ENCODE data around the gene EME2. TPM values are rescaled to one million over a fixed set of nuclear protein-coding genes. Genes with fewer than 3 reads are reported as not detected.

EME2 gene
- total RNA-seq, 1 experiment from 2014 or later: 24.2 TPM

- H2AFZ ChIP-seq: no peak overlapping the region
- CTCF ChIA-PET: no interaction called here
- 0 out of 2 replicates have a peak, but pooled peaks cover 11% of the 10 kb centered on the region for H3K36me3 ChIP-seq (ENCODE audit: low read depth)
Observed at GRCh38 chr16:1776991-1777374, 4.4 kb downstream of the EME2 start.

GRCh38 chr16:1777375-1778199, 5.0 kb downstream of the EME2 start:
- BruUV-seq (replicated peaks): no TSS peak
- Histone ChIP-seq H3K9me2 (ENCODE audit: insufficient read depth) (no peaks in the 10 kb centered on the region), H3K36me3 (ENCODE audit: low read depth) (0 out of 2 replicates have a peak, but pooled peaks cover 8% of the 10 kb centered on the region)

More at GRCh38 chr16:1776991-1777374, 4.4 kb downstream of the EME2 start:
- no TSS peak for BruUV-seq (replicated peaks)
- no peak for TF ChIP-seq EZH2 (IDR thresholded peaks at IDR 0.05; ENCODE audit: low read depth)
- no peak for TF ChIP-seq CTCF (conservative IDR thresholded peaks at IDR 0.05)
- POLR2A ChIA-PET (ENCODE audit: unreplicated experiment): no interaction called here
- Histone ChIP-seq H3K27ac (no peak overlapping the region), H3K9me3 (ENCODE audit: insufficient read depth, low read depth) (no peaks in the 10 kb centered on the region), H3K9me2 (ENCODE audit: insufficient read depth) (no peaks in the 10 kb centered on the region), H3K27me3 (ENCODE audit: insufficient read depth, low read depth) (no peaks in the 10 kb centered on the region), H3K4me1 (replicated peaks; ENCODE audit: insufficient read depth) (peaks cover 18% of the 10 kb centered on the region), H3K4me3 (no peak overlapping the region), H3K79me2 (ENCODE audit: low read depth) (peaks cover 51% of the 10 kb centered on the region), H3F3A (ENCODE audit: insufficient read depth, low read depth) (peaks cover 46% of the 10 kb centered on the region), H3K4me2 (no peak overlapping the region), H4K20me1 (ENCODE audit: insufficient read depth) (peaks cover 49% of the 10 kb centered on the region)
- DNase-seq: no peak
- intact Hi-C loops (cut with micrococcal nuclease; ENCODE audit: unreplicated experiment): no loop called here

GRCh38 chr16:1778200-1779179, 5.9 kb downstream of the EME2 start:
- DNase-seq: no peak
- Histone ChIP-seq H3K9me3 (ENCODE audit: insufficient read depth, low read depth) (no peaks in the 10 kb centered on the region), H3K79me2 (ENCODE audit: low read depth) (peaks cover 47% of the 10 kb centered on the region), H3K4me3 (no peak overlapping the region), H3K27ac (no peak overlapping the region), H3K9me2 (ENCODE audit: insufficient read depth) (no peaks in the 10 kb centered on the region), H4K20me1 (ENCODE audit: insufficient read depth) (peaks cover 49% of the 10 kb centered on the region), H3K4me1 (replicated peaks; ENCODE audit: insufficient read depth) (peaks cover 18% of the 10 kb centered on the region), H3K36me3 (ENCODE audit: low read depth) (0 out of 2 replicates have a peak, but pooled peaks cover 8% of the 10 kb centered on the region), H3F3A (ENCODE audit: insufficient read depth, low read depth) (peaks cover 41% of the 10 kb centered on the region), H2AFZ (no peak overlapping the region), H3K27me3 (ENCODE audit: insufficient read depth, low read depth) (no peaks in the 10 kb centered on the region), H3K4me2 (no peak overlapping the region)
- ChIA-PET CTCF (interaction anchor here (0.5 kb wide), 1 partner anchor 151 kb away, joined by 4 read pairs; no protein-coding TSS in a partner anchor), POLR2A (ENCODE audit: unreplicated experiment) (interaction anchor here (0.6 kb wide), 1 partner anchor 481 kb away, joined by 5 read pairs; no protein-coding TSS in a partner anchor)
- TF ChIP-seq CTCF (conservative IDR thresholded peaks at IDR 0.05) (no peak), EZH2 (IDR thresholded peaks at IDR 0.05; ENCODE audit: low read depth) (no peak)
- BruUV-seq (replicated peaks): no TSS peak
- intact Hi-C loops (cut with micrococcal nuclease; ENCODE audit: unreplicated experiment): no loop called here

More at GRCh38 chr16:1777375-1778199, 5.0 kb downstream of the EME2 start:
- no peak for TF ChIP-seq EZH2 (IDR thresholded peaks at IDR 0.05; ENCODE audit: low read depth)
- Histone ChIP-seq H3K79me2 (ENCODE audit: low read depth) (peaks cover 45% of the 10 kb centered on the region), H4K20me1 (ENCODE audit: insufficient read depth) (peaks cover 49% of the 10 kb centered on the region), H3K4me1 (replicated peaks; ENCODE audit: insufficient read depth) (peaks cover 18% of the 10 kb centered on the region), H3F3A (ENCODE audit: insufficient read depth, low read depth) (peaks cover 41% of the 10 kb centered on the region), H3K4me3 (no peak overlapping the region), H3K4me2 (no peak overlapping the region), H2AFZ (no peak overlapping the region), H3K27me3 (ENCODE audit: insufficient read depth, low read depth) (no peaks in the 10 kb centered on the region), H3K27ac (no peak overlapping the region), H3K9me3 (ENCODE audit: insufficient read depth, low read depth) (no peaks in the 10 kb centered on the region)
- POLR2A ChIA-PET (ENCODE audit: unreplicated experiment): no interaction called here
- CTCF ChIA-PET: interaction anchor here (0.5 kb wide), 1 partner anchor 152 kb away, joined by 4 read pairs; no protein-coding TSS in a partner anchor
- intact Hi-C loops (cut with micrococcal nuclease; ENCODE audit: unreplicated experiment): no loop called here
- no peak for DNase-seq

Data from PC-9 (cell line).